Measurements from ENCODE around the gene SMARCD1.

- TF ChIP-seq CTCF (IDR thresholded peaks at IDR 0.05; ENCODE audit: insufficient read depth, low read length) (no peak), POLR2AphosphoS5 (IDR thresholded peaks at IDR 0.05; ENCODE audit: low read depth) (no peak)
- TF ChIP-seq, protein P1, sequence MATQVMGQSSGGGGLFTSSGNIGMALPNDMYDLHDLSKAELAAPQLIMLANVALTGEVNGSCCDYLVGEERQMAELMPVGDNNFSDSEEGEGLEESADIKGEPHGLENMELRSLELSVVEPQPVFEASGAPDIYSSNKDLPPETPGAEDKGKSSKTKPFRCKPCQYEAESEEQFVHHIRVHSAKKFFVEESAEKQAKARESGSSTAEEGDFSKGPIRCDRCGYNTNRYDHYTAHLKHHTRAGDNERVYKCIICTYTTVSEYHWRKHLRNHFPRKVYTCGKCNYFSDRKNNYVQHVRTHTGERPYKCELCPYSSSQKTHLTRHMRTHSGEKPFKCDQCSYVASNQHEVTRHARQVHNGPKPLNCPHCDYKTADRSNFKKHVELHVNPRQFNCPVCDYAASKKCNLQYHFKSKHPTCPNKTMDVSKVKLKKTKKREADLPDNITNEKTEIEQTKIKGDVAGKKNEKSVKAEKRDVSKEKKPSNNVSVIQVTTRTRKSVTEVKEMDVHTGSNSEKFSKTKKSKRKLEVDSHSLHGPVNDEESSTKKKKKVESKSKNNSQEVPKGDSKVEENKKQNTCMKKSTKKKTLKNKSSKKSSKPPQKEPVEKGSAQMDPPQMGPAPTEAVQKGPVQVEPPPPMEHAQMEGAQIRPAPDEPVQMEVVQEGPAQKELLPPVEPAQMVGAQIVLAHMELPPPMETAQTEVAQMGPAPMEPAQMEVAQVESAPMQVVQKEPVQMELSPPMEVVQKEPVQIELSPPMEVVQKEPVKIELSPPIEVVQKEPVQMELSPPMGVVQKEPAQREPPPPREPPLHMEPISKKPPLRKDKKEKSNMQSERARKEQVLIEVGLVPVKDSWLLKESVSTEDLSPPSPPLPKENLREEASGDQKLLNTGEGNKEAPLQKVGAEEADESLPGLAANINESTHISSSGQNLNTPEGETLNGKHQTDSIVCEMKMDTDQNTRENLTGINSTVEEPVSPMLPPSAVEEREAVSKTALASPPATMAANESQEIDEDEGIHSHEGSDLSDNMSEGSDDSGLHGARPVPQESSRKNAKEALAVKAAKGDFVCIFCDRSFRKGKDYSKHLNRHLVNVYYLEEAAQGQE (IDR thresholded peaks at IDR 0.05; ENCODE audit: insufficient replicate concordance, low read depth) = no peak
Measured at GRCh38 chr12:50057896-50058670, 27.1 kb upstream of the SMARCD1 start.

Data from HL-60 (cell line).